Measurements from ENCODE around the gene PPP1R12C.

PPP1R12C gene

GRCh38 chr19:55083004-55083850 lies 34.2 kb downstream of the PPP1R12C start:
- TF ChIP-seq CTCF (IDR thresholded peaks at IDR 0.05; ENCODE audit: control insufficient read depth, extremely low read depth, insufficient read depth): no peak
- no peak for DNase-seq (ENCODE audit: low read depth)
- no peak overlapping the region for H3K4me3 ChIP-seq (ENCODE audit: low read depth, low read length)

- no peak for DNase-seq (ENCODE audit: low read depth)
- H3K4me3 ChIP-seq (ENCODE audit: low read depth, low read length): no peak overlapping the region
- TF ChIP-seq CTCF (IDR thresholded peaks at IDR 0.05; ENCODE audit: control insufficient read depth, extremely low read depth, insufficient read depth): no peak
These were observed 35.2 kb downstream of the PPP1R12C start for GRCh38 chr19:55082020-55082851.

GRCh38 chr19:55081770-55082019 lies 35.7 kb downstream of the PPP1R12C start:
- no peak for TF ChIP-seq CTCF (IDR thresholded peaks at IDR 0.05; ENCODE audit: control insufficient read depth, extremely low read depth, insufficient read depth)
- no peak overlapping the region for H3K4me3 ChIP-seq (ENCODE audit: low read depth, low read length)
- no peak for DNase-seq (ENCODE audit: low read depth)

- TF ChIP-seq CTCF (IDR thresholded peaks at IDR 0.05; ENCODE audit: control insufficient read depth, extremely low read depth, insufficient read depth): no peak
- H3K4me3 ChIP-seq (ENCODE audit: low read depth, low read length): no peak overlapping the region
- DNase-seq (ENCODE audit: low read depth): no peak
These were observed 36.3 kb downstream of the PPP1R12C start for GRCh38 chr19:55080968-55081769.

- H3K4me3 ChIP-seq (ENCODE audit: low read depth, low read length): no peak overlapping the region
- no peak for TF ChIP-seq CTCF (IDR thresholded peaks at IDR 0.05; ENCODE audit: control insufficient read depth, extremely low read depth, insufficient read depth)
- DNase-seq (ENCODE audit: low read depth): no peak
These were observed 37.1 kb downstream of the PPP1R12C start for GRCh38 chr19:55080121-55080967.

GRCh38 chr19:55079400-55080038 lies 37.9 kb downstream of the PPP1R12C start:
- no peak overlapping the region for H3K4me3 ChIP-seq (ENCODE audit: low read depth, low read length)
- TF ChIP-seq CTCF (IDR thresholded peaks at IDR 0.05; ENCODE audit: control insufficient read depth, extremely low read depth, insufficient read depth): no peak
- no peak for DNase-seq (ENCODE audit: low read depth)

Data from LNCaP clone FGC (cell line).